NT2/D1 (cell line): Measurements from ENCODE around the gene BCOR.

ENCODE experiments used
- SUZ12 ChIP-seq: IDR thresholded peaks from 2 replicates; pipeline ENCODE4 v1.6.1; 2011; ENCODE audit not compliant: insufficient read length, insufficient read depth; ENCODE audit errors: extremely low read depth
- YY1 ChIP-seq: IDR thresholded peaks from 2 replicates; pipeline ENCODE4 v1.6.1; 2011; ENCODE audit not compliant: insufficient read length, insufficient read depth
- ZNF274 ChIP-seq: IDR thresholded peaks from 2 replicates; pipeline ENCODE4 v1.6.1; 2011; ENCODE audit warnings: mild to moderate bottlenecking, low read depth, low read length

DNA sequence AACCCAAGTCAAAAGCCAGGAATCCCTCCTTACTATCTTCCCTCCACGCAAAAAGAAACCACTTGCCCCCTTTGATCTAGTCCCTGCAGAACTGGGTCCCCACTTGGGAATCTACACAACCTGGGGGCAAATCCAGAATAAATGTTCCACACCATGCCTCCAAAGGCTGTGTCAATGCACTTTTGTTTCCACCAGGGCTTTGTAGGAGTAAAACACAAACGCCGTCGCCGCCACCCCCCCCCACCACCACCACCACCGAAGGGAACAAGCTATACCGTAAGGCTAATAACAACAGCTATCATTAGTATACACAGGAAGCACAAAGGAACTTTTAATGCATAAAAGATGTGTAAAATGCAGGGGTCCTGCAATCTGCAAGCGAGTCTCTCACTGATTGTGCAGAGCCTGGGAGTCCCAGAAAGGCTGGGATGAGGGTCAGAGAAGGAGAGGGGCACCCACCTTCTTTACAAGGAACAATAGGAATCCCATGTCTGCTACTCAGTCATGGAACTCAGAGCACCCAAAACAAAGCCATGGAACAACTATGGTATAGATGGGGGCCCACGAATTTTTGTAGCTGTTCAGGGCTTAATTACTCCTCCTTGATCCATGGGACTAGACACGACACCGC is 13.2 kb downstream of the BCOR start:
- TF ChIP-seq YY1 (no peak), SUZ12 (no peak), ZNF274 (no peak)
